Left lobe of liver (tissue), 2 donors: ENCODE results near the gene PTPN6. TPM values are rescaled to one million over a fixed set of nuclear protein-coding genes. Genes with fewer than 3 reads are reported as not detected.
A peak's percentile ranks its signal among the peaks of the same experiment; 100 is the strongest.

Experiments
- ATAC-seq: fragments of 200-7000 bp; cut with Tn5 transposase; one replicate; pipeline ENCODE4 v1.9.1; 2020; ENCODE audit warnings: mild to moderate bottlenecking, moderate library complexity
- DNase-seq: peaks from one replicate; pipeline ENCODE4 v3.0.0-alpha.2; 2020; ENCODE audit warnings: low spot score
- total RNA-seq: library from RNA; stranded (reverse); gene quantifications from one replicate; pipeline ENCODE4 v1.2.1, GENCODE V29; 2021
- donor health status: DM: no; HTN: no; CAD: no; lungs with moderate emphysema.
- donor health status: DM: no; HTN: yes; CAD: no.

PTPN6 gene
- total RNA-seq, 1 donor from 2014 or later, result 17.8 TPM

- ATAC-seq (peak; percentile 38), DNase-seq (peak; percentile 55)
Observed at GRCh38 chr12:6953442-6954315, 2.5 kb downstream of the PTPN6 start.

GRCh38 chr12:6954316-6955107 lies 3.4 kb downstream of the PTPN6 start:
- ATAC-seq, result no peak
- DNase-seq, result no peak

- ATAC-seq (no peak), DNase-seq (no peak)
Observed at GRCh38 chr12:6955108-6956020, 4.2 kb downstream of the PTPN6 start.

GRCh38 chr12:6956021-6956727 lies 5.0 kb downstream of the PTPN6 start:
- DNase-seq (no peak), ATAC-seq (no peak)

GRCh38 chr12:6957151-6957701 lies 6.1 kb downstream of the PTPN6 start:
- no peak for DNase-seq

GRCh38 chr12:6957741-6958608 lies 6.8 kb downstream of the PTPN6 start:
- DNase-seq, result peak; percentile 46
- no peak for ATAC-seq

More at GRCh38 chr12:6957151-6957701, 6.1 kb downstream of the PTPN6 start:
- no peak for ATAC-seq

- DNase-seq, result no peak
- no peak for ATAC-seq
Observed at GRCh38 chr12:6958609-6959057, 7.5 kb downstream of the PTPN6 start.

- ATAC-seq, result no peak
Observed at GRCh38 chr12:6959058-6959804, 8.1 kb downstream of the PTPN6 start.

GRCh38 chr12:6959805-6960592 lies 8.8 kb downstream of the PTPN6 start:
- no peak for DNase-seq
- no peak for ATAC-seq

More at GRCh38 chr12:6959058-6959804, 8.1 kb downstream of the PTPN6 start:
- peak; percentile 48 for DNase-seq

- DNase-seq (peak; percentile 53), ATAC-seq (peak; percentile 46)
Observed at GRCh38 chr12:6960593-6961277, 9.6 kb downstream of the PTPN6 start.

GRCh38 chr12:6961278-6961694 lies 10.1 kb downstream of the PTPN6 start:
- DNase-seq, result peak; percentile 83

GRCh38 chr12:6961695-6962284 lies 10.6 kb downstream of the PTPN6 start:
- peak; percentile 54 for DNase-seq
- ATAC-seq, result peak; percentile 39

More at GRCh38 chr12:6961278-6961694, 10.1 kb downstream of the PTPN6 start:
- ATAC-seq, result peak; percentile 76

- ATAC-seq (peak; percentile 8), DNase-seq (peak; percentile 48)
Observed at GRCh38 chr12:6962285-6963015, 11.3 kb downstream of the PTPN6 start.

- ATAC-seq (no peak), DNase-seq (peak; percentile 50)
Observed at GRCh38 chr12:6963016-6963731, 12.0 kb downstream of the PTPN6 start.
